HL-60 (cell line): ENCODE results near the gene LKAAEAR1.

Source experiments
- CTCF ChIP-seq: IDR thresholded peaks from one replicate; pipeline ENCODE4 v1.5.1; 2011; ENCODE audit warnings: low read length, control low read depth, inconsistent platforms; ENCODE audit not compliant: insufficient read depth
- GABPA ChIP-seq: IDR thresholded peaks from 2 replicates; pipeline ENCODE4 v1.6.1; 2012; ENCODE audit warnings: low read depth
- POLR2AphosphoS5 ChIP-seq: IDR thresholded peaks from 2 replicates; pipeline ENCODE4 v1.6.1; 2012; ENCODE audit warnings: low read depth
- REST ChIP-seq: IDR thresholded peaks from 2 replicates; pipeline ENCODE4 v1.6.1; 2012; ENCODE audit warnings: low read depth; ENCODE audit not compliant: insufficient replicate concordance
- SPI1 ChIP-seq: IDR thresholded peaks from 2 replicates; pipeline ENCODE4 v1.6.1; 2012; ENCODE audit warnings: low read depth, mild to moderate bottlenecking, borderline replicate concordance

GRCh38 chr20:64037498-64038213 lies 46.5 kb downstream of the LKAAEAR1 start:
- TF ChIP-seq CTCF: no peak
- TF ChIP-seq POLR2AphosphoS5: no peak
- no peak for TF ChIP-seq REST
- no peak for TF ChIP-seq GABPA
- no peak for TF ChIP-seq SPI1
